ENCODE data around the gene LRPAP1. TPM values are rescaled to one million over a fixed set of nuclear protein-coding genes. Genes with fewer than 3 reads are reported as not detected.
A peak's percentile ranks its signal among the peaks of the same experiment; 100 is the strongest.
"Not testable (repeated sequence)": the region's sequence is repeated elsewhere in the genome, so short reads cannot be mapped to it uniquely, and the experiment has no call there.

The LRPAP1 gene
- total and polyA plus RNA-seq, 2 experiments from 2014 or later: 231 to 296 TPM

DNA sequence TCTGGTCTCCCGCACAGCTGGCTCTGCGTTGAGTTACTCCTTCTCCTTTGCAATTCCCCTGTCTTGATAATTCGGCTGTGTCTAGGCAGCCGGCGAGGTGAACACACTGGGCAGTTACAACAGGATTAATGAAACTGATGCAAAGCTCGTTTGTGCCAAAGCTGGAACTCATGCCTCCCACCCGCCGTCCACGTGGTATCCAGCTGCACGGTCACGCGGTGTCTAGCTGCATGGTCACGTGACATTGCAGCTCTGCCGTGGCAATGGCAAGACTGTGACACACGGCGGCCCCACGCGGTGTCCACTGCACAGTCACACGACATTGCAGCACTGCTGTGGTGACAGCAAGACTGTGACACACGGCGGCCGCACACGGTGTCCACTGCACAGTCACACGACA lies 31.2 kb upstream of the LRPAP1 start:
- peaks cover 4% of the 10 kb centered on the region for H3K27me3 ChIP-seq
- no peaks in the 10 kb centered on the region for H3K9me3 ChIP-seq (ENCODE audit: low read depth)
- DNase-seq (ENCODE audit: low read depth in 1 of 2, low spot score in 1 of 2): no peak
- no peaks in the 10 kb centered on the region for H3K36me3 ChIP-seq
- TF ChIP-seq, protein P1, sequence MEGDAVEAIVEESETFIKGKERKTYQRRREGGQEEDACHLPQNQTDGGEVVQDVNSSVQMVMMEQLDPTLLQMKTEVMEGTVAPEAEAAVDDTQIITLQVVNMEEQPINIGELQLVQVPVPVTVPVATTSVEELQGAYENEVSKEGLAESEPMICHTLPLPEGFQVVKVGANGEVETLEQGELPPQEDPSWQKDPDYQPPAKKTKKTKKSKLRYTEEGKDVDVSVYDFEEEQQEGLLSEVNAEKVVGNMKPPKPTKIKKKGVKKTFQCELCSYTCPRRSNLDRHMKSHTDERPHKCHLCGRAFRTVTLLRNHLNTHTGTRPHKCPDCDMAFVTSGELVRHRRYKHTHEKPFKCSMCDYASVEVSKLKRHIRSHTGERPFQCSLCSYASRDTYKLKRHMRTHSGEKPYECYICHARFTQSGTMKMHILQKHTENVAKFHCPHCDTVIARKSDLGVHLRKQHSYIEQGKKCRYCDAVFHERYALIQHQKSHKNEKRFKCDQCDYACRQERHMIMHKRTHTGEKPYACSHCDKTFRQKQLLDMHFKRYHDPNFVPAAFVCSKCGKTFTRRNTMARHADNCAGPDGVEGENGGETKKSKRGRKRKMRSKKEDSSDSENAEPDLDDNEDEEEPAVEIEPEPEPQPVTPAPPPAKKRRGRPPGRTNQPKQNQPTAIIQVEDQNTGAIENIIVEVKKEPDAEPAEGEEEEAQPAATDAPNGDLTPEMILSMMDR (IDR thresholded peaks at IDR 0.05; ENCODE audit: low read depth, low read length): no peak
- no peak overlapping the region for H3K27ac ChIP-seq
- no peak overlapping the region for H3K4me3 ChIP-seq
- H3K4me1 ChIP-seq (ENCODE audit: low read depth): no peaks in the 10 kb centered on the region

DNA sequence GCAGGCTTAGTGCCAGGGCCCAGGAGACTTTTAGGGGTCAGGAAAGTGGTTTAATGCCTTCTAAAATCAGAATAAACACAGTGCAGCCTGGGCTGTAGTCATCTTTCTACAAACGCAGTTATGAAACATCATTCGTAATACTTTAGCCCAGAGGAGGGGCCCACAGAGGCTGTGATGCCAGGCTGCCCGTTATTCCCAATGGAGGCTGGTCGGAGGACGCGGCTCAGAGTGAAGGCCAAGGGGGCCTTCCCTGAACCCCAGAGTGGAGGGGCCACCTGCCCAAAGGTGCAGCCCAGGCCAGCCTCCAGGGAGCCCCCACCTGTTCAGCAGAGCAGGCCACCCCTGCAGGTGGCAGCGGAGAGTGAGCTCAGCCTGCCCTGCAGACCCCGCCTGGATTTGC lies 29.9 kb upstream of the LRPAP1 start:
- H3K4me3 ChIP-seq; H3K4me1 ChIP-seq (ENCODE audit: low read depth); H3K9me3 ChIP-seq (ENCODE audit: low read depth); H3K27me3 ChIP-seq; H3K36me3 ChIP-seq; H3K27ac ChIP-seq; DNase-seq (ENCODE audit: low read depth in 1 of 2, low spot score in 1 of 2): not testable (repeated sequence)

DNA sequence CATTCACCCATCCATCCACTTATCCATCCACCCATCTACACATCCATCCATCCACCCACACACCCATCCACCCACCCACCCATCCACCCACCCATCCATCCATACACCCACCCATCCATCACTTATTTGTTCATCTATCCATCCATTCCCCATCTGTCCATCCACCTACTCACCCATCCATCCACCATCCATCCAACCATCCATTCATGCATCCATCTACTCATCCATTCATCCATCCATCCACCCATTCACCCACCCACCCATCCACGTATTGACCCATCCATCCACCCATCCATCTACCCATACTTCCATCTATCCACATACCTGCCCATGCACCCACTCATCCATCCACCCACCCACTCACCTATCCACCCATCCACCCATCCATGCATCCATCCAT lies 28.2 kb upstream of the LRPAP1 start:
- H3K4me1 ChIP-seq (ENCODE audit: low read depth); H3K4me3 ChIP-seq: not testable (repeated sequence)

DNA sequence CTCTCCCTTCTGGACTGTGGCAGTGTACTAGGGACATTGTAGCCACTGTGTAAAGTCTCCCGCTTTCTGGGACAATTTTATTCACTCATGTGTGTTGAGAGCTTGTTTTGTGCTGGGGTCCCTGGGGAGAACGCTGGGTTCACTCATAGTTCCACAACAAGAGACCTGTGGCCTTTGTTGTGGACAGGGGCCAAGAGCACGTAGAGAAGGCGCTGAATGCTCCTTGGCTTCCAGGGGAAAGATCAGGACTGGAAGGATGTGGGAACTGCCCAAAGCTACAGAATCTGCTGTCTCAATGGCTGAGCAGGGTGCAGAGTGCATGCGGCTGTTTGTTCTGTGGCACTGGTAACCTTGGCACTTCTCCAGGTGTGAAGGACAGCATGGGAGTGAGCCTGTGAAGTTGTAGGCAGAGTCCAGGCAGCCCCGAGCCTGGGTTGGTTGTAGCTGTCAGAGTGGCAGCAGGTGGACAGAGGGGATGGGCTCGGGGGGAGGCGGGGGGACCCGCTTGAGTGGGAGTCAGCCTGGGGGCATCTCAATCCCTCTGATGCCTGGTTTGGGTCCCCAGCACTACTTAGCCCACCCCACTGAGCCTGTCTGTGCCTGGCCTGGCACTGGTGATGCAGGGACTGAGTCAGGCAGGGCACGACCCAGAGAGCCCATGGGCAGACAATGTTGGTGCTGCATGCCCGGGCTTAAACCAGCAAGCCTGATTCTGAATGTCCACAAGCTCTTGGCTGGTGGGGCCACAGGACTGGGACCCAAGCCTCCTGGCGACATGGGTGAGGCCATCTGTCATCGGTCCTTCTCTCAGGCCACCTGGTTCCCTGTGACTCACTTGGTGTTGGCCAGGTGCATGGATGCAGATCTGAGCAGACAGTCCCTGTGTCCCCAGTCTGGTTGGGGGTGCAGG lies 27.4 kb upstream of the LRPAP1 start:
- H3K4me1 ChIP-seq (ENCODE audit: low read depth); DNase-seq (ENCODE audit: low read depth in 1 of 2, low spot score in 1 of 2); H3K27ac ChIP-seq; H3K27me3 ChIP-seq; H3K4me3 ChIP-seq; H3K36me3 ChIP-seq; H3K9me3 ChIP-seq (ENCODE audit: low read depth): not testable (repeated sequence)

More for the DNA sequence above, 28.2 kb upstream of the LRPAP1 start:
- not testable (repeated sequence) for DNase-seq (ENCODE audit: low read depth in 1 of 2, low spot score in 1 of 2); H3K36me3 ChIP-seq; H3K9me3 ChIP-seq (ENCODE audit: low read depth); H3K27me3 ChIP-seq; H3K27ac ChIP-seq

DNA sequence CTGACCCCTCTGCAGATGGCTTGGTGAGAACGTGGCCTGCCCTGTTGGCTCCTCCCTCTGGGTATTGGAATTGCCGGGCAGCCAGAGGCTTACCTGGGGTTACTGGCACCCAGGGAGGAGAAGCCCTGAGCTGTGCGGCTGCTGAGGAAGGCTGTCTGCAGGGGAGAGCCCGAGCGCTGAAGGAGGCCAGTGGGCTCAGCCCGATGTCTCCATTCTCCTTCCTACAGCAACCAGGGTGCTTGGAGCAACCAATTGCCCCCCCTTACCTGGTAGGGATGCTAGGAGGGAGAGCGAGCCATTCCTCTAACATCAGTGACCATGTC lies 26.3 kb upstream of the LRPAP1 start:
- H3K4me3 ChIP-seq; H3K27ac ChIP-seq; H3K36me3 ChIP-seq; H3K4me1 ChIP-seq (ENCODE audit: low read depth); H3K27me3 ChIP-seq; H3K9me3 ChIP-seq (ENCODE audit: low read depth); DNase-seq (ENCODE audit: low read depth in 1 of 2, low spot score in 1 of 2): not testable (repeated sequence)

DNA sequence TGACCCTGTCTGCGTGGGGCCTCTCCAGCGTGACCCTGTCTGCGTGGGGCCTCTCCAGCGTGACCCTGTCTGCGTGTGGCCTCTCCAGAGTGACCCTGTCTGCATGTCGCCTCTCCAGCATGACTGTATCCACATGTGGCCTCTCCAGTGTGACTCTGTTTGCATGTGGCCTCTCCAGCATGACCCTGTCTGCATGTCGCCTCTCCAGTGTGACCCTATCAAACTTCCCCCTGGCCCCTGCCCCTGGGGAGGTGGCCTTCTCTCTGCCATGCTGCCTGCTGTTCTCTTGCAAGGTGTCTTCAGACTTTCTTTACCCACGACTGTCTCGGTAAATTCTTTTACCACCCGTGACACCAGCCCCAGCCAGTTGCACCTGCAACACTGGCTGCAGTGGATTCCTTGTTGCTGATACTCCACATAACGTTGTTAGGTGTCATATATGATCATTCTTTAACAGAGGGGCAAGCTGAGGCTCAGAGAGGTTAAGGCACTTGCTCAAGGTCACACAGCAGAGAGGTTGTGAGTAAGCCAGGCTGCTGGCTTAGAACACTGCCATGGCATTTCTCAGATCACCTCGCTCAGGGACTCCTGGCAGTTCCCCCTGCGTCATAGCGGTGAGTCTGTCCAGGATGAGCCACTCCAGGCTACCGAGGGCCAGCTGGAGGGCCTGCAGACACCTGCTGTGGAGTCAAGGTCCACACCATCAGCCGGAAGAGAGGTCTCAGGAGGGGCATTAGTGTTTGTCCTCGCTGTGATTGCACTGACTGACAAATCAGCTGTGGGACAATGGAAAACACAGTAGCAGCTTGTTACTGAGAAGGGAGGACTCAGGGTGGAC lies 25.7 kb upstream of the LRPAP1 start:
- not testable (repeated sequence) for H3K27me3 ChIP-seq; H3K9me3 ChIP-seq (ENCODE audit: low read depth); H3K4me3 ChIP-seq; H3K4me1 ChIP-seq (ENCODE audit: low read depth); H3K27ac ChIP-seq; H3K36me3 ChIP-seq; DNase-seq (ENCODE audit: low read depth in 1 of 2, low spot score in 1 of 2)

DNA sequence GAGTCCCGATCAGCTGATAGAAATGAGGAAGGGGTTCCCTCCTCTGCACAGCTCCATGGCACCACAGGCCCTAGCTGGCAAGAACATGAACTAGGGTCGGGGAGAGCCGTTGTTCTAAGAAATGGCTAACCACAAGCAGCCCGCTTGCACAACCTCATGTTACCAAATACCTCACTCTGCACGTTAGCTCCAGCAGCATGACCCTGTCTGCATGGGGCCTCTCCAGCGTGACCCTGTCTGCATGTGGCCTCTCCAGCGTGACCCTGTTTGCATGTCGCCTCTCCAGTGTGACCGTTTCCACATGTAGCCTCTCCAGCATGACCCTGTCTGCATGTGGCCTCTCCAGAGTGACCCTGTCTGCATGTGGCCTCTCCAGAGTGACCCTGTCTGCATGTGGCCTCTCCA lies 24.9 kb upstream of the LRPAP1 start:
- not testable (repeated sequence) for H3K4me3 ChIP-seq; H3K27ac ChIP-seq; H3K9me3 ChIP-seq (ENCODE audit: low read depth); H3K36me3 ChIP-seq; H3K27me3 ChIP-seq; H3K4me1 ChIP-seq (ENCODE audit: low read depth)
- DNase-seq (ENCODE audit: low read depth in 1 of 2, low spot score in 1 of 2): peak in 1 of 2 donors; percentile 62

DNA sequence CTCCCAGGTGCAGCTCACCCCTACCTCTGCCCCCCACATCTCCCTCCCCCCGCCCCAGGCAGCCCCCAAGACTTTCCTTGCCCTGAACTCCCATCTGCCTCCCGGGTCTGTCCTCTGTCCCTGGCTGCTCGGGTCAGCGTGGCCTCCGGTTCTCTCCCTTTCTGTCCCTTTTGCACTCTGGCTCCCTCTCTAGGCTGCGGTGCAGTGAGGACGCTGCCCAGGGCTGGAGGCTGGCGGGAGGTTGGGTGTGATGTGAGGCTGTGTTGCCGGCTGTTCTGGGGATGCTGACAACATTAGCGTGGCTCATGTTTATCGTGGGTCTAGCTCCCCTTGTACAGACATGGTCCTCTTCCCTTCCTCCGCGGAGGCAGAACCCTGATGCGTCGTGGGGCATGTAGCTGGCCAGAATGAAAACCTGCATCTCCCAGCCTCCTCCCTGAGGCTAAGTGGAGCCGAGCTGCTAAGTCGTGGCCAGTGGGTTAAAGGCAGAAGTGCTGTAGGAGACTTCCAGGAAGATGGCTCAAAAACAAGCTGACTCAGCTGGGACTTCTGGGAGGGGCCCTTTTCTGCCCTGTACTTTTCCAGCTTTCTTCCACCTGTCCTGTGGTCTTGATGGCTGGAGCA lies 24.1 kb upstream of the LRPAP1 start:
- TF ChIP-seq, protein P1 (IDR thresholded peaks at IDR 0.05; ENCODE audit: low read depth, low read length): peak; percentile 7
- peak in 1 of 2 donors; percentile 1 for DNase-seq (ENCODE audit: low read depth in 1 of 2, low spot score in 1 of 2)
- not testable (repeated sequence) for H3K9me3 ChIP-seq (ENCODE audit: low read depth); H3K27me3 ChIP-seq; H3K27ac ChIP-seq; H3K4me1 ChIP-seq (ENCODE audit: low read depth); H3K4me3 ChIP-seq; H3K36me3 ChIP-seq

DNA sequence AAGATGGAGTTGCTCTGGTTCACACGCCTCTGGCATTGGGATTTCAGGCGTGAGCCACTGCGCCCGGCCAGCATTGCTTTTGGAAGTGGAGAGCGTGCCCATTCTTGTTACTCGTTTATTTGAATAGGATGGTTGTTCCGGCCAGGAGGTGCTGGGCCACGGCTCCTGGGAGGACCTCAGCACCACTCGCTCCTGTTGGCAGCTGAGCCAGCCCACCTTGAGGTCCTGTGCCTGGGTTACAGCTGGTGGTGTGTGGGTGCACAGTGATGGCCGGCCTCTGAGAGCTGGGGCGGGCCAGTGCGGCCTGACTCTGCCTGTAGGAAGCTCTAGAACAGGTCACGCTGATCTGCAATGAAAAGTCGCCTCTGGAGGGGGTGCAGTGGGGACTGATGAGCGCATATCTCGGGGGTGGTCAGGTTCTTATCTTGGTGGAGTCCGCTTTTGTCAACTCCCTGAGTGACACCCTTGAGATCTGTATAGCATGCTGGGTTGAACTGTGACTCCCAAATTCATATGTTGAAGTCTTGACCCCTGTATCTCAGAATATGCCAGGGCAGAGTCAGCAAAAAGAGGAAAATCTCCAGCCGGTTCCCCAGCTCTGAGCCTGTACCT lies 23.3 kb upstream of the LRPAP1 start:
- DNase-seq (ENCODE audit: low read depth in 1 of 2, low spot score in 1 of 2): not testable (repeated sequence)

DNA sequence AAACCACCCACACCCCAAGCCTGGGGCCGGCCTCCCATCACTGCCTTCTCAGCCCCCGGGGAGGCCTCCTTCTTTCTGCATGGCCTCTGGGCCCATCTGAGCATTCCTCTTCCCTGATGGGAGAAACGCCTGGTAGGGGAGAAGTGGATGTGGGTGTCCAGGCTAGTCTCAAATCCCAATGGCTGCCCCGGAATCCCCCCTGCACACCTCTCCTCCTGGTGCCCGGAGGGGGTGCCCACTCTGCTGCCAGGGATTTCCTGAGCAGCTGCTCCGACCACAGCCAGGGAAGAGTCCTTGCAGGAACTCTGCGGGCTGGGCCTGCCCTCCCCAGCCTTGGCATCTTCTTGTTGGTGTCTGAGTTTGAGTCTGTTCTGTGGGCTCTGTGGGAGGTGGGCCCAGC lies 19.1 kb upstream of the LRPAP1 start:
- H3K27ac ChIP-seq; DNase-seq (ENCODE audit: low read depth in 1 of 2, low spot score in 1 of 2); H3K4me1 ChIP-seq (ENCODE audit: low read depth); H3K4me3 ChIP-seq; H3K36me3 ChIP-seq; H3K9me3 ChIP-seq (ENCODE audit: low read depth); H3K27me3 ChIP-seq: not testable (repeated sequence)

More for the DNA sequence above, 23.3 kb upstream of the LRPAP1 start:
- H3K4me1 ChIP-seq (ENCODE audit: low read depth); H3K4me3 ChIP-seq; H3K36me3 ChIP-seq; H3K27ac ChIP-seq; H3K9me3 ChIP-seq (ENCODE audit: low read depth); H3K27me3 ChIP-seq: not testable (repeated sequence)

DNA sequence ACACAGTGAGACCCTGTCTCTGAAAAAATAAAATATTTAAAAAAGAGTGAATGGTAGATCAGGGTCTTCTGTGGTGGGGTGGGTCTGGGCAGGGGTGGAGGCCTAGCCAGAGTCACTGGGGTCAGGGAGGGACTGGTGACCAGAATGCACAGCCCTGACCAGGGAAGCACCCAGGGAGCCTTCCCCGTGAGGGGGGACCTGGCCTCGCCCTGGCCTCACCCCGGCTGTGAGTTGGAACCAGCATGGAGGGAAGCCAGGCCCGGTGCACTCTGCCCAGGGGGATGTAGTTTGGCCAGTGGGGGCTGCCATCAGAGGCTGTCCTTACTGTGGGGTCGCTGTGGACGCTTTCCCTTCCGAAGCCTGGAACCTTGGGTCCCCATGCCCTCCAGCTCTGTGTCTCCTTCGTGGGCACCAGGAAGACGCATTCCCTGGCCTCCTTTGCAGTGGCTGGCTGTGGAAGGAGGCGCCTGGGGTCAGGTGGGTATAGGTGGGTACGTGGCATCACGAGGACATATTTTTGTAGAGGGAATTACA lies 18.6 kb upstream of the LRPAP1 start:
- H3K27me3 ChIP-seq; H3K4me3 ChIP-seq; H3K36me3 ChIP-seq; H3K27ac ChIP-seq; H3K9me3 ChIP-seq (ENCODE audit: low read depth); DNase-seq (ENCODE audit: low read depth in 1 of 2, low spot score in 1 of 2); H3K4me1 ChIP-seq (ENCODE audit: low read depth): not testable (repeated sequence)
